HepG2 (cell line): Measurements from ENCODE around the gene DNAJC28.

Source experiments
- NR2C2 ChIP-seq: sonication (generic); formaldehyde crosslinking; IDR thresholded peaks from 2 replicates; pipeline ENCODE4 v1.4.0; 2020; ENCODE audit warnings: missing genetic modification reagents, mild to moderate bottlenecking, moderate library complexity, borderline replicate concordance
- ZNF33B ChIP-seq: sonication (generic); formaldehyde crosslinking; IDR thresholded peaks from 2 replicates; pipeline ENCODE4 v1.5.1; 2020; ENCODE audit warnings: mild to moderate bottlenecking, missing genetic modification reagents
- ZNF431 ChIP-seq: sonication (generic); formaldehyde crosslinking; IDR thresholded peaks from 2 replicates; pipeline ENCODE4 v1.9.0; 2022; ENCODE audit warnings: missing genetic modification reagents, low read depth, mild to moderate bottlenecking, borderline replicate concordance
- TF ChIP-seq, protein P1 (sequence below): conservative IDR thresholded peaks from 2 replicates; pipeline ENCODE4 v1.6.1; 2018; ENCODE audit warnings: missing genetic modification reagents
- TF ChIP-seq, protein P2 (sequence below): sonication (generic); formaldehyde crosslinking; IDR thresholded peaks from 2 replicates; pipeline ENCODE4 v1.5.0; 2020; ENCODE audit warnings: mild to moderate bottlenecking, missing genetic modification reagents, moderate library complexity

DNA sequence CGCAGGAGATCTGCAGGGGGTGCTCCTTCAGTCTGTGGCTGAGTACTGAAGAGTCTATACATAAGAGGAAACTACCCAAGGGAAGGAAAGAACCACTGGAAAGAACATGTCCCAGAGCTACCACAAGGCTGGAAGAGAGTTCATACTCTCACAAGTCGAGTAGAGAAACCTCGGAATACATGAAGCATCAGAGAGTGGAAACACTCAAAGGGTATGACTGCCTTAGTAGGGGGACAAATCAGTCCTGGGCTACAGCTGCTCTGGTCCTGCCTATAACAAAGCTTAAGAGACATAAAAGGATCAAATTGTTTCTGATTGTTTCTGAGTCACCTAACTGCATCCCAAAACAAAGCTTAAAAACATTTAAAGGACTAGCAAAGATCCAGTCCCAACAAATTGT, 39.2 kb downstream of the DNAJC28 start:
- TF ChIP-seq, protein P1, sequence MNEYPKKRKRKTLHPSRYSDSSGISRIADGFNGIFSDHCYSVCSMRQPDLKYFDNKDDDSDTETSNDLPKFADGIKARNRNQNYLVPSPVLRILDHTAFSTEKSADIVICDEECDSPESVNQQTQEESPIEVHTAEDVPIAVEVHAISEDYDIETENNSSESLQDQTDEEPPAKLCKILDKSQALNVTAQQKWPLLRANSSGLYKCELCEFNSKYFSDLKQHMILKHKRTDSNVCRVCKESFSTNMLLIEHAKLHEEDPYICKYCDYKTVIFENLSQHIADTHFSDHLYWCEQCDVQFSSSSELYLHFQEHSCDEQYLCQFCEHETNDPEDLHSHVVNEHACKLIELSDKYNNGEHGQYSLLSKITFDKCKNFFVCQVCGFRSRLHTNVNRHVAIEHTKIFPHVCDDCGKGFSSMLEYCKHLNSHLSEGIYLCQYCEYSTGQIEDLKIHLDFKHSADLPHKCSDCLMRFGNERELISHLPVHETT: no peak
- TF ChIP-seq ZNF33B (CRISPR knock-in tag) (no peak), NR2C2 (CRISPR knock-in tag) (no peak), ZNF431 (CRISPR knock-in tag) (no peak)
- TF ChIP-seq, protein P2, sequence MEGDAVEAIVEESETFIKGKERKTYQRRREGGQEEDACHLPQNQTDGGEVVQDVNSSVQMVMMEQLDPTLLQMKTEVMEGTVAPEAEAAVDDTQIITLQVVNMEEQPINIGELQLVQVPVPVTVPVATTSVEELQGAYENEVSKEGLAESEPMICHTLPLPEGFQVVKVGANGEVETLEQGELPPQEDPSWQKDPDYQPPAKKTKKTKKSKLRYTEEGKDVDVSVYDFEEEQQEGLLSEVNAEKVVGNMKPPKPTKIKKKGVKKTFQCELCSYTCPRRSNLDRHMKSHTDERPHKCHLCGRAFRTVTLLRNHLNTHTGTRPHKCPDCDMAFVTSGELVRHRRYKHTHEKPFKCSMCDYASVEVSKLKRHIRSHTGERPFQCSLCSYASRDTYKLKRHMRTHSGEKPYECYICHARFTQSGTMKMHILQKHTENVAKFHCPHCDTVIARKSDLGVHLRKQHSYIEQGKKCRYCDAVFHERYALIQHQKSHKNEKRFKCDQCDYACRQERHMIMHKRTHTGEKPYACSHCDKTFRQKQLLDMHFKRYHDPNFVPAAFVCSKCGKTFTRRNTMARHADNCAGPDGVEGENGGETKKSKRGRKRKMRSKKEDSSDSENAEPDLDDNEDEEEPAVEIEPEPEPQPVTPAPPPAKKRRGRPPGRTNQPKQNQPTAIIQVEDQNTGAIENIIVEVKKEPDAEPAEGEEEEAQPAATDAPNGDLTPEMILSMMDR (CRISPR knock-in tag): no peak
